A204.1 (cell line): ENCODE results near the gene ADAMTS9.

Experiments used
- FAIRE-seq: peaks from 2 replicates; lab custom pipeline; 2012; peaks lifted over from hg19 to GRCh38; lab: Jason Lieb, UNC

Gene ADAMTS9

GRCh38 chr3:64539451-64540196, 148.2 kb downstream of the ADAMTS9 start:
- no peak for FAIRE-seq

GRCh38 chr3:64536166-64536565, 151.6 kb downstream of the ADAMTS9 start:
- no peak for FAIRE-seq

- FAIRE-seq, result no peak
Measured at GRCh38 chr3:64533617-64534317, 154.0 kb downstream of the ADAMTS9 start.

- peak; percentile 93 for FAIRE-seq
Measured at GRCh38 chr3:64530434-64531049, 157.3 kb downstream of the ADAMTS9 start.

GRCh38 chr3:64523324-64523723, 164.5 kb downstream of the ADAMTS9 start:
- no peak for FAIRE-seq

- FAIRE-seq, result no peak
Measured at GRCh38 chr3:64520334-64520733, 167.5 kb downstream of the ADAMTS9 start.

- no peak for FAIRE-seq
Measured at GRCh38 chr3:64518950-64519349, 168.8 kb downstream of the ADAMTS9 start.

GRCh38 chr3:64518496-64518895, 169.3 kb downstream of the ADAMTS9 start:
- no peak for FAIRE-seq

GRCh38 chr3:64514889-64515288, 172.9 kb downstream of the ADAMTS9 start:
- no peak for FAIRE-seq

- FAIRE-seq, result no peak
Measured at GRCh38 chr3:64509206-64509605, 178.6 kb downstream of the ADAMTS9 start.

GRCh38 chr3:64508140-64508539, 179.7 kb downstream of the ADAMTS9 start:
- FAIRE-seq, result no peak

GRCh38 chr3:64506255-64506654, 181.5 kb downstream of the ADAMTS9 start:
- FAIRE-seq, result no peak

GRCh38 chr3:64505419-64505818, 182.4 kb downstream of the ADAMTS9 start:
- no peak for FAIRE-seq

- FAIRE-seq, result no peak
Measured at GRCh38 chr3:64502284-64502683, 185.5 kb downstream of the ADAMTS9 start.

- FAIRE-seq, result no peak
Measured at GRCh38 chr3:64501298-64501906, 186.4 kb downstream of the ADAMTS9 start.

GRCh38 chr3:64496786-64497490, 190.9 kb downstream of the ADAMTS9 start:
- no peak for FAIRE-seq

- FAIRE-seq, result no peak
Measured at GRCh38 chr3:64495781-64496334, 191.9 kb downstream of the ADAMTS9 start.

- no peak for FAIRE-seq
Measured at GRCh38 chr3:64495121-64495780, 192.5 kb downstream of the ADAMTS9 start.

GRCh38 chr3:64494526-64494925, 193.3 kb downstream of the ADAMTS9 start:
- no peak for FAIRE-seq

- FAIRE-seq, result no peak
Measured at GRCh38 chr3:64493149-64493548, 194.7 kb downstream of the ADAMTS9 start.

GRCh38 chr3:64491843-64492242, 196.0 kb downstream of the ADAMTS9 start:
- FAIRE-seq, result no peak
